ENCODE measurements around the gene STRIP1.

- TF ChIP-seq CTCF (conservative IDR thresholded peaks at IDR 0.05; ENCODE audit: low read length) (no peak), EZH2phosphoT487 (IDR thresholded peaks at IDR 0.05; ENCODE audit: borderline replicate concordance) (no peak)
Measured at GRCh38 chr1:109997867-109998229, 36.6 kb upstream of the STRIP1 start.
